ENCODE measurements around the gene CEP41. TPM values are rescaled to one million over a fixed set of nuclear protein-coding genes. Genes with fewer than 3 reads are reported as not detected.

Gene CEP41
- total and polyA plus RNA-seq, 8 donors = 12.4 to 34.2 (median 28.6) TPM

DNA sequence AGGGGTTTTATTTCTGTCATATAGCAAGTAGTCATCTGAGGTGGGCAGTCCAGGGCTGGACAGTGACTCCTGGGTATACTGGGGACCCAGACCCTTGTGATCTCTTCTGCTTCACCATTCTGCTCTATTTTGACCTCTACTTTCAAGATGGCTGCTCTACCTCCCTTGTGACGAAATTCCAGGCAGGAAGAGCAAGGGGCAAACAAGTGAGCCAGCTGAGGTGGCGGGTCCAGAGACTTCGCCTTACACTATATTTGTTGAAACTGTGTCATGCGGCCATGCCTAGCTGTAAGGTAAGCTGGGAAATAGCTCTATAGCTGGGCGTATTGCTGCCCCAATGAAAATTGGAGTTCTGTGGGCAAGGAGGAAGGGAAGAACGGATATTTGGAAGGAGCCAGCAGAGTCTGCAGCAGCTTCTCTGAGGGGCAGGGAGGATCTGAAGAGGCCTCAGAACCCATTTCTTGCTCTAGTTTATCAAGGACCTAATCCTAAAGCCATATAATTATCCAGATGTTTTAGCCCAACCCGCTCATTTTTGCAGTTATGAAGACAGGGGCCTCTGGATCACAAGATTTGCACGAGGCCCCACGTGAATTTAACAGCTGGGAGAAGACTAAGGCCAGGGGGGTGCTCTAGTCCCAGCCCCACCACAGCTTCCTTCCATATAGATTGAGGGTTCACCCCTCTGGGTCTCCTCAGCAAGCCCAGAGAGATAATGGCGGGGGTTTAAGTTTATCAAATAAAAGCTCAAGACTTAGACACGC is 68.2 kb downstream of the CEP41 start:
- no peak for ATAC-seq
- Histone ChIP-seq H3K36me3 (no peaks in the 10 kb centered on the region), H3K9me3 (peaks cover 0 to 14% of the 10 kb centered on the region in 2 donors), H3K27ac (peak overlapping the region; percentile 79 to 81), H3K4me1 (peaks cover 2 to 12% of the 10 kb centered on the region in 2 donors), H3K27me3 (no peaks in the 10 kb centered on the region), H3K4me3 (no peak overlapping the region)
- TF ChIP-seq, protein P1, sequence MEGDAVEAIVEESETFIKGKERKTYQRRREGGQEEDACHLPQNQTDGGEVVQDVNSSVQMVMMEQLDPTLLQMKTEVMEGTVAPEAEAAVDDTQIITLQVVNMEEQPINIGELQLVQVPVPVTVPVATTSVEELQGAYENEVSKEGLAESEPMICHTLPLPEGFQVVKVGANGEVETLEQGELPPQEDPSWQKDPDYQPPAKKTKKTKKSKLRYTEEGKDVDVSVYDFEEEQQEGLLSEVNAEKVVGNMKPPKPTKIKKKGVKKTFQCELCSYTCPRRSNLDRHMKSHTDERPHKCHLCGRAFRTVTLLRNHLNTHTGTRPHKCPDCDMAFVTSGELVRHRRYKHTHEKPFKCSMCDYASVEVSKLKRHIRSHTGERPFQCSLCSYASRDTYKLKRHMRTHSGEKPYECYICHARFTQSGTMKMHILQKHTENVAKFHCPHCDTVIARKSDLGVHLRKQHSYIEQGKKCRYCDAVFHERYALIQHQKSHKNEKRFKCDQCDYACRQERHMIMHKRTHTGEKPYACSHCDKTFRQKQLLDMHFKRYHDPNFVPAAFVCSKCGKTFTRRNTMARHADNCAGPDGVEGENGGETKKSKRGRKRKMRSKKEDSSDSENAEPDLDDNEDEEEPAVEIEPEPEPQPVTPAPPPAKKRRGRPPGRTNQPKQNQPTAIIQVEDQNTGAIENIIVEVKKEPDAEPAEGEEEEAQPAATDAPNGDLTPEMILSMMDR (IDR thresholded peaks at IDR 0.05) = no peak
- no peak for DNase-seq
- intact Hi-C loops (cut with DNase I) = no loop called here

DNA sequence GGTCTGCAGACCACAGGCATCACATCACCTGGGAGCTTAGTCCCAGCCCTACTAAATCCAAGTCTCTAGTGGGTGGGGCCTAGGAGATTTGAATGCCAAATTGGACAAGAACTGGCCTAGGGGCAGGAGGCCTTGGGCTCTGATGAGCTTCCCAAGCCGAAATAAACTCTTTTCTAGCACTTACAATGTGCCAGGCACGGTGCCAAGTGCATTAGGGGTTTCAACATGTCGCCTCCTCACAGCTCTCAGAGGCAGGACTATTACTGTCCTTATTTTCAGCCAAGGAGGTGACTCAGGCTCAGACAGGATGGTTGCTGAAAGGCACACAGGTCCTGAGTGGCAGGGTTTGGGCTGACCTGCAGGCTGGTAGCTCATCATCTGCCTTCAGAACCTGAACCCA is 69.8 kb downstream of the CEP41 start:
- TF ChIP-seq, protein P1 (IDR thresholded peaks at IDR 0.05) = no peak
- H3K27me3 ChIP-seq = no peaks in the 10 kb centered on the region
- no peak overlapping the region for H3K4me3 ChIP-seq
- intact Hi-C loops (cut with DNase I) = no loop called here
- H3K4me1 ChIP-seq = peaks cover 2 to 12% of the 10 kb centered on the region in 2 donors
- H3K27ac ChIP-seq = peak overlapping the region in 1 of 2 donors; percentile 1
- peaks cover 0 to under 1% of the 10 kb centered on the region in 2 donors for H3K9me3 ChIP-seq
- no peaks in the 10 kb centered on the region for H3K36me3 ChIP-seq
- DNase-seq = peak in 1 of 4 donors; percentile 84
- no peak for ATAC-seq

DNA sequence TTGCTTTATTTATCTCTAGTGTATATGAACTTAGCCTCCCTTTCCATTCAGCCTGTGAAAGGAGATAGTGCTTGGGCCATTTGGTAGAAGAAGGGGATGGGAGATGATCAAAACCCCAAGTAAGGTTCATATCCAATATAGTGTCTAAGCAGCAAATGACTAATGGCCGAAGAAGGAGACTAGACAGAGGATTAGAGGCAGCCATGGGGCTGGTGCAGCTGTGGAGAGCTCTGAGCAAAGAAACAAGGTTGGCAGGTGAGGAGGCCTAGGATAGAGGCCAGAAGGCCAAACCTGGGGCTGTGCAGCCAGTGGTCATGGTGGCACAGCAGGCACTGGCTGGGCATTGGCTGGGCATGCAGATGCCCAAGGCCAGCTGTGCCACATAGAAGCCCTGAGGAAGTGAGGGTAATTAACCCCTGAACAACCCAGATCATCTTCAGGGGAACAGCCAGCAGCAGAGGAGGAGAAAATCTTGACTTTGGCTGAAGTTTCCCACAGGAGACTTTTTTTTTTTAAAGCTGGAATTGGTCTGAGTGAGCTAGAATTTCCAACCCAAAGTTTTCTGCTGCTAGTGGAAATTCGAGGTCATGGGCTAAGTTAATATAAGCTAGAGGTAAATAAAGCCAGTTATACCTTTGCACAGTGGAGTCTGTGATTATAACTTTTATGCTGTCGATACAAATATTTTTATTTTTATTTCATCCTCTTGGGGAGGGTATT is 70.8 kb downstream of the CEP41 start:
- H3K4me1 ChIP-seq = peaks cover 2 to 12% of the 10 kb centered on the region in 2 donors
- DNase-seq (no peak), ATAC-seq (no peak)
- H3K4me3 ChIP-seq = no peak overlapping the region
- H3K9me3 ChIP-seq = no peaks in the 10 kb centered on the region
- intact Hi-C loops (cut with DNase I) = no loop called here
- TF ChIP-seq, protein P1 (IDR thresholded peaks at IDR 0.05) = no peak
- H3K27me3 ChIP-seq = no peaks in the 10 kb centered on the region
- H3K36me3 ChIP-seq = no peaks in the 10 kb centered on the region
- H3K27ac ChIP-seq = peak overlapping the region; percentile 34 to 48

DNA sequence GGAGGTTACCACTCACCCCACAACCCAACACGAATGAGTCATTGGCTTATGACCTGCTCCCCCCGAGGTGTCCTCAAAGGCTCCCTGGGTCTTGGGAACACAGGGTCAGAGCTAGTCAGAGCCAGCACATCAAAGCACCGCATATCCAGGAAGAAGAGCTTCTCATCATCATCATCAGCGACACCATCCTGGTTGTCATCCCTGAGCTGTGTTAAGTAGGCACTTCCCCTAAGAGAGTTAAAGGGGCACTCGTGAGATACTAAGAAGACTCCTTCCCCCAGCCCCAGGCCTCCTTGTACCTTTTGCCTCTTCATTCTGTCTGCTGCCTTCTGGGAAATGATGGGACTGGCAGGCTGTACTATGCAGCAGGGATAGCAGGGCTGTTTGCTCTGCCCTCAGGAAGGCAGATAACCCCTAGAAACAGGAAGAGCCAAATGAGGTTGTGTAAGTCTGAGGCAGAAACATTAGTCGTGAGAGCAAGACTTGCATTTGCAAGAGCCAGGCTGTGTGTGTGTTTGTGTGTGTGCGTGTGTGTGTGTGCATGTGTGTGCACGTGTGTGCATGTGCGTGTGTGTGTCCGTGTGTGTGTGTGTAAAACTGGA is 71.6 kb downstream of the CEP41 start:
- peaks cover 2 to 12% of the 10 kb centered on the region in 2 donors for H3K4me1 ChIP-seq
- H3K9me3 ChIP-seq = no peaks in the 10 kb centered on the region
- peak; percentile 24 for ATAC-seq
- peak overlapping the region; percentile 34 to 48 for H3K27ac ChIP-seq
- TF ChIP-seq, protein P1 (IDR thresholded peaks at IDR 0.05) = no peak
- intact Hi-C loops (cut with DNase I) = no loop called here
- no peaks in the 10 kb centered on the region for H3K27me3 ChIP-seq
- H3K4me3 ChIP-seq = no peak overlapping the region
- peak in 1 of 4 donors; percentile 44 for DNase-seq
- no peaks in the 10 kb centered on the region for H3K36me3 ChIP-seq

All from left lung (tissue), 10 donors.